GM18873 (cell line): ENCODE measurements around the gene TRIM43.
"Not testable (repeated sequence)": the region's sequence is repeated elsewhere in the genome, so short reads cannot be mapped to it uniquely, and the experiment has no call there.

Experiments used
- ATAC-seq: cut with Tn5 transposase; IDR thresholded peaks from one replicate; pipeline ENCODE4 v1.9.1; 2021; ENCODE audit warnings: mild to moderate bottlenecking, moderate library complexity, moderate number of reproducible peaks; ENCODE audit not compliant: unreplicated experiment, low FRiP score

TRIM43 gene

DNA sequence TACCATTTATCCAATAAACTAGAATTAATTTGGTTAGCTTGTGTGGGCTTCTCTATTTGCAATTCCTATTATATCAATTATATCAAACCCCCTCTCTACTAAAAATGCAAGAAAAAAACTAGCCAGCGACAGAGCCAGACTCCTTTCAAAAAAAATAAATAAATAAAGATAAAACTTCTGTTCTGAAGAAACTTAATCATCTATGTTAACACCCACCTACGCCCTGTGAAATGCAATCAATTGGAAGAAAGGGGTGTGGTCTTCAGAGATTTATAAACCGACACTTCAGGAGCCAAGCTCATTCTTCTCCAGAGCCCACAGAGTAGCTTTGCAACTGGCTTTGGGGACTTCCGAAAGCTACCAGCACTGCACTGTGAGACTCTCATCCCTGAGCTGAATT, at the start of gene TRIM43:
TSS of gene TRIM43 (plus strand) at position 301 of the 400 bp plus-strand sequence. CDS start 2,023 bp downstream, outside the sequence.
- ATAC-seq, result not testable (repeated sequence)

DNA sequence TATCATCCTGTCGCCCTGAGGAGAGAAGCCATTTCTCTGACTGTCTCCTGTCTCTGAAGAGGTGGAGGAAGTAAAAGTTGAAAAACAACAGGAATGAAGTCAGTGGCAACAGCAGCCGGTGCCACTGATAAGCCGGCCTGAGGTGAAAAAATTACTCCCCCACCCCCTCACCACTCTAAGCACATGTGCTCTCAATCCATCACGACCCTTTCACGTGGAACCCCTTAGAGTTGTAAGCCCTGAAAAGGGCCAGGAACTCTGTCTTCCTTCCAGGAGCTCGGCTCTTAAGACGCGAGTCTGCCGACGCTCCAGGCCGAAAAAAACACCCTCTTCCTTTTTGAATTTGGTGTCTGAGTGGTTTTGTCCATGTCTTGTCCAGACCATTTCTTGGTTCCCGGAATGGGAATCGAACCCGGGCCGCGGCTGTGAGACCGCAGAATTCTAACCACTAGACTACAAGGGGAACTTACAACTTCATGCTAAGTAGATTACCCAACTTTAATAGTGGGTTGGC, 40.7 kb upstream of the TRIM43 start:
- ATAC-seq, result no peak

DNA sequence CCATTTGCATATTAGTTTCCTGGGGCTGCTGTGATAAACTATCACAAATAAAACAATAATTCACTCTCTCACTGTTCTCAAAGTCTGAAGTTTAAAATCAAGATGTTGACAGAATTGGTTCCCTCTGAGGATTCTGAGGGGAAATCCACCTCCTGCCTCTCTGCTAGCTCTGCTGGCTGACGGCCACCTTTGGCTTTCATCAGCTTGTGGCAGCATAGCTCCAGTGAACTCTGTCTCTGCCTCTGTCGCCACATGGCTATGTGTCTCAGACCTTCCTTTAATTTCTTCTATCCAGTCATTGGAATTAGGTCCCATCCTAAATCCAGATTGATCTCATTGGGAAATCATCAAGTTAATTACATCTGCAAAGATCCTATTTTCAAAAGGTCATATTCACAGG, 38.9 kb upstream of the TRIM43 start:
- ATAC-seq, result no peak

DNA sequence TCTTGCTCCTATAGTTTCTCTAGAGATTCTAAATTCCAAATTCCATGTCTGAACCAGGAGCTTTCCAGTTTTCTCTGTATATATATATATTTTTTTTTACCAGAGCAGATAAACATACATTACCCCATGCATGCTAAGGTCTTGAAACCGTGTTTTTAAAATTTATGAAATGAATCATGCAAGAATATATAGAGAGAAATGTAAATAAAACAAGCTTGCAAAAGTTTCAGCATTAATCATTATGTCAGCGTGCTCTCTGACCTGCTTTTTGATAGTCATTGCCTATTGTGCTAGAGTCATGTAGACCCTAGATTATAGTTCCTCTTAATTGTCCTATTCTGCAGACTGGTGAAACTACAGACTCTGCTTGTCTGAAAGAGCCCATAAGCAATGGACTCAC, 22.6 kb upstream of the TRIM43 start:
- ATAC-seq, result no peak

DNA sequence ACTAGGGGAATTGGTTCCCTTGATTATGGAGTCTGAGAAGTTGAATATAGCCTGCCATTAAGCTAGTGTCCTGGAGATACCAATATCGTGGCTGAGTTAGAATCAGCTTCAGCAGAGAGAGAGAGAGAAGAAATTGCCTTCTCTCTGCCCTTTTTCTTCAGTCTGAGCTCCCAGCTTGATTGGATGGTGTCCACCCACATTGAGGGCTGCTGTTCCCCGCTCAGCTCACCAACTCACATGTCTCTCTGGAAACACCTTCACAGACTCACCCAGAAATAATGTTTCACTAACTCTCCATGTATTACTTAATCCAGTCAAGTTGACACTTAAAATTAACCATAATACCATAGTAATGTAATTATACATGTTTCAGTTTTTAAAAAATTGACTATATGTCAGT, 17.9 kb upstream of the TRIM43 start:
- no peak for ATAC-seq

DNA sequence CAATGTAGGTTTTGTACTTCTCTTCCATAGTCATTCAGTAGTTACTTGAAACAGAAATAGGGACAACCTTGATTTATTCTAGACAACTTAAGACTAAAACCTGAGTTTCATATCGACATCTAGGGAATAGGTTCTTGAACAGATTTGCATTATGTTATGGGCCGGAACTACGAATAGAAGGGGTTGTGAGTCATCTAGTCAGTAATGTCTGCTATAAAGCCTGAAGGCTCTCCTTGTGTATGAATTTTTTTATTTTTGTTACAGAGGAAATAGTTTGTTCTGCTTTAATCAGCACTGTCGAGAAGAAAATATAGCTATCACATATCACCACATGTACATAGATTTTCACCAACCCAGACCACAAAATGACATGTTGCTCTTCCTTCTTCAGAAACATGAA, 17.3 kb upstream of the TRIM43 start:
- no peak for ATAC-seq

DNA sequence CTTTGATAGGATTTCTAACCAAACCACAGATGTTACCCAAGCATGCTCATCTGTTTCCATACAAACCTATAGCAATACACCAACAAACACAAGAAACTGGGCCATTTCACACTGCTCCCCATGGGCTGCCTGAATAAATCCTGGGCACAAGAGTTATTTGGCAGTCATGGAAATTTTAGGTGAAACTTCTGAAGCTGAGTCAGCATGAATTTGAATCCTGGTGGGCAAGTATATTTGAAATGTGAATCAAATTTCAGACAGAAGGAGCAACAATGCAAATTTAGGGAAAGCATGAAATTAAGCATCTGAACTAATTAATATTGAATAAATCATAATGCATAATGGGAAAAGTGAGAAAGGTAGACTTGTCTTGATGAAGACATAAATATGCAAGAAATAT, 15.9 kb upstream of the TRIM43 start:
- ATAC-seq, result no peak

DNA sequence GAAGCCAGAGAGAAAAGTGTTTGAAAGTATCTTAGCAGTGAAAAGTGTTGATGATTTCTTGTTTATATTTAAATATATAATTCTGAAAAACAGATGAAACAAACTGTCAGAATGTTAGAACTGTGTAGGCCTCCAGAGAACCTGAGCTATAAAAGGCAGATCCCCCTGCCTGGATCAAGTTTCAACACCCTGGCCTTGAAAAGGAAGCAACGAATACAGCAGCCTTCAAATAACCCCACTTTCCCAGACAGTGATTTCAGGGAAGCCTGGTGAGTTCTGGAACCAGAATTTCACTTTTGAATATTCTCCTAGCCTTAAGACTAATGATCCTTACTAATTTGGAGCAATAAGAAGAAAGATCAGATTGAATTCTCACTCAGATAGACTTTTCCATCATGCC, 13.3 kb upstream of the TRIM43 start:
- ATAC-seq, result no peak

DNA sequence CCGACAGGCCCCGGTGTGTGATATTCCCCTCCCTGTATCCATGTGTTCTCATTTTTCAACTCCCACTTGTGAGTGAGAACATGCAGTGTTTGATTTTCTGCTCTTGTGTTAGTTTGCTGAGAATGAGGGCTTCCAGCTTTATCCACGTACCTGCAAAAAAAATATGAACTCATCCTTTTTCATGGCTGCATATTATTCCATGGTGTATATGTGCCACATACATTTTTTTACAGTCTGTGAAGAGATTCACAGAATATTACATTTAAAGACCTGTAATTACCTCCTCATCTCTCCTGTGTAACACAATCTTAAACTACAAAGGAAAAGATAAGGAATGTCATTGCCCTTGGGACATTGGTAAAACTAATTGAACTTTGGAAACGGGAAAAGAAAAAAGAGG, 8.3 kb upstream of the TRIM43 start:
- ATAC-seq, result not testable (repeated sequence)

DNA sequence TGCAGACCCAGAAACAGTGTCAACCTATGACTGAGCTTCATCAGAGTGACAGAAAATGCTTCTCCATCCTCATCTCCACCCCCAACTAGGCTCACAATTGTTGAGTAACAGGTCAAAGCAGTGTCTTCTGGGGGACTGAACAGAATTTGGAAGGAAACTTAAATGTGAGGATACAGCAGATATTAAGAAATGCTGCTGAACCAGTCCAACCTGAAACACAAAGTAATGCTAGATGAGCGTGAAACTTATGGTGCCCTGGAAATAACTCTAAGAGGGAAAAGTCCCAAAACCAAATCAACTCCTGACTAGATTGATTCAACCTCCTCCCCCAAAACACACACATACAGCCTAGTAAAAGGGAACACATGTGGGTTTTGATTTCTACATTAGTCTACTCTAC, 7.5 kb upstream of the TRIM43 start:
- ATAC-seq, result not testable (repeated sequence)

DNA sequence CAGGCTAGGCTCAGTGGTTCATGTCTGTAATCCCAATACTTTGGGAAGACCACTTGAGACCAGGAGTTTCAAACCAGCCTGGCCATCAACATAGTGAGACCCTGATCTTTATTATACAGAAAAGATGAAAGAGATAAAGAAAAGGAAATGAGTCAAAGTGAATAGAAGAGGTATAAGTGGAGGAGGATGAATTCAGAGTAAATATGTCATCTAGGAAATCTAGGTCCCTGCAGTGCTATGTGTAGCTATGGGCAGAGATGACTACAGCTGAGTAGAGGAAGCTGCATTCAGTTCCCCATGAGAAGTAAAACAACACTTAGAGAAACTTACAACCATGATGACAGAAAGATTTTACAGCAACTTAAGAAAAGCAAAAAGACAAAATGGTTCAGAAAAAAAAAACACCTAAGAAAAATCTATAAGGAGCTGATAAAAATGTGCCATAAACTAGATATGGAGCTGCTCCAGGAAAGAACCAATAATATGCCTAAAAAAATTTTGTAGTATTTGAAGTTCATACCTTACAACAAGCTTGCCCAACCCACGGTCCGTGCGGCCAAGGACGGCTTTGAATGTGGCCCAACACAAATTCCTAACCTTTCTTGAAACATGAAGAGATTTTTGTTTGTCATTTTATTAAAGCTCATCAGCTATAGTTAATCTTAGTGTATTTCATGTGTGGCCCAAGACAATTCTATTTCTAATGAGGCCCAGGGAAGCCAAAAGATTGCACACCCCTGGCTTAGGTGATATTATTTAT, 1.8 kb upstream of the TRIM43 start:
- ATAC-seq, result not testable (repeated sequence)

DNA sequence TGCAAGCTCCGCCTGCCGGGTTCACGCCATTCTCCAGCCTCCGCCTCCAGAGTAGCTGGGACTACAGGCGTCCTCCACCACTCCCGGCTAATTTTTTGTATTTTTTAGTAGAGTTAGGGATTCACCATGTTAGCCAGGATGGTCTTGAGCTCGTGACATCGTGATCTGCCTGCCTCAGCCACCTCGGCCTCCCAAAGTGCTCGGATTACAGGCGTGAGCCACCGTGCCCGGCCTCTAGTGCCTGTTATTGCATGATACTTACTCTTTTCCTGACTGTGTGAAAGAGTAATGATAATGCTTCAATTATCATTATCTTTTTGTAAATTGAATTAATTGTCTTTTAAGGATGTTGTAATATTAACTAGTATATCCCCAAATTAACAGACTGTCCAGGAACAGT, 1.2 kb downstream of the TRIM43 start:
- not testable (repeated sequence) for ATAC-seq

DNA sequence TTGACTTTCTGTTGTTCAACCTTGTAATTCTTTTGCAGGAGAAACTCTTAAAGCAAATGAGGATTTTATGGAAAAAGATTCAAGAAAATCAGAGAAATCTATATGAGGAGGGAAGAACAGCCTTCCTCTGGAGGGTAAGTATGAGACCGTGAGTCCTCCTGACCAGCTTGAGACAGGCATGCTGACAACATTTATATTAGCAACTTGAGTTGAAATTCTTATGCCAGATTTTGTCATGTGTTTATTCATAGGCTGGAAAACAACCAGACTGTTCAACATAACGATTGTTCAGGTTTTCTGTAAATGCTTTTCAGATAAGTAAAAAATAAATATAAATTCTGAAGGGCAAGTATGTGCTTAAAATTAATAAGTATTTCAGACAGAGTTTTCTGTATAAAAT, 3.2 kb downstream of the TRIM43 start:
- ATAC-seq, result not testable (repeated sequence)

DNA sequence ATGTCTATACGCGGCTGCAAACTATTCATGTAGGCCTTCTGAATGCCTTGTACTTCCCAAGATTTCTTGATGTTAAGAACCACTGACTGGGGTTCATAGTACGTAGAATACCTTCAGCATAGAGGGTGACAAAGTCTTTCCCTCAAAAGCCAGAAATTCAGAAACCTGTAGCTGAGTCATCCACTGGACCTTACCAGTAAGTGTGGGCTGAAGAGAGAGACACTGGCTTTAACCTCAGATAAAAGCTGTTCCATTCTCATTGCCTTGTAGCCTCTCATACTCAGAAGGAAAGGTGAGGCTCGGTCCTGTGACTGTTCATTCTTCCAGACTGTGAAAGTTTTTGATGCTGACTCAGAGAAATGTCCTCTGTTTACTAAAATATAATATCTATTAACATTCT, 9.5 kb downstream of the TRIM43 start:
- not testable (repeated sequence) for ATAC-seq

DNA sequence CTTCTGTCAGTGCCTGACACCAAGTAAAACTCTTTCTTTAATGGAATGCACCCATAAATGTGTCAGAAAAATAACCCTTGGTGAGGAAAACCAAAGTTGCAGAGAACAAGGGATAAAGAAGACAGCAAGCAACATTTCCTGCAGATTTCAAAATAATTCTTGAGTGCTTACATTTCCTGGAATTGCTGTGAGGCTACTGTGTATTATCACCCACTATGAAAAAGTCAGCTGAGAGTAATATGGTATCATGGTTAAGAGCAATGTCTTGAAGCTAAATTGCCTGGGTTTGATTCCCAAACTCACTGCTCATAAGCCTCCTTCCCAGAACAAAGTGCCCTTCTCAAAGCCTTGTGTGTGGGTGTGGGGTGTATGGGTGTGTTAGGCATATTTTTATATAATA, 10.3 kb downstream of the TRIM43 start:
- not testable (repeated sequence) for ATAC-seq

DNA sequence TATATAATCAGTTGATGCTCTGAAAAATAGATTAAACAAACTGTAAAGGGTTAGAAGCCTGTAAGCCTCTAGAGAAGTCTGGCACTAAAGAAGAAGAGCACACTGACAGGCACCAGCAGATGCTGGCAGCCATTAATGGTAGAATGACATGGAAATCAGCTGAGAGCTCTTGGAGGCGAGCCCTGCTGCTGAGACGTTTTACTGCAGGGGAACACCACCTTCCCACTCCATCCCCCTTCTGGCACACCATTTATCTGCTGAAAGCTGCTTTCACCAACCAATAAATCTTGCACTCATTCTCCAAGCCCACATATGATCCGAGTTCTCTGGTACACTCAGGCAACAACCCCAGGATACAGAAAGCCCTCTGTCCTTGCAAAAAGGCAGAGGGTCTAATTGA, 16.6 kb downstream of the TRIM43 start:
- not testable (repeated sequence) for ATAC-seq

DNA sequence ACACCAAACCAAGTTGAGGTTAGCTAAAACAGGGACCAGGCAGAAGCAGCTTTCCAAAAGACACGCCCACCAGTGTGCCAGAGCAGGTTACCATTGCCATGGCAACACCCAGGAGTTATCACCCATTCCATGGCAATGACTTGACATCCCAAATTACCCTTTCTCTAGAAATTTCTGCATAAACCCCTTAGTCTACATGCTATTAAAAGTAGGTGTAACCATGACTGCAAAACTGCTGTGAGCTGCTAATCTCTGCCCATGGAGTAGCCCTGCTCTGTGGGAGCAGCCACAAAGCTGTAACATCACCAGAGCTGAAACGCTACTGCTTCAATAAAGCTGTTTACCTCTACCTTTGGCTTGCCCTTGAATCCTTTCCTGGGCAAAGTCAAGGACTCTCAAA, 18.0 kb downstream of the TRIM43 start:
- ATAC-seq, result not testable (repeated sequence)

DNA sequence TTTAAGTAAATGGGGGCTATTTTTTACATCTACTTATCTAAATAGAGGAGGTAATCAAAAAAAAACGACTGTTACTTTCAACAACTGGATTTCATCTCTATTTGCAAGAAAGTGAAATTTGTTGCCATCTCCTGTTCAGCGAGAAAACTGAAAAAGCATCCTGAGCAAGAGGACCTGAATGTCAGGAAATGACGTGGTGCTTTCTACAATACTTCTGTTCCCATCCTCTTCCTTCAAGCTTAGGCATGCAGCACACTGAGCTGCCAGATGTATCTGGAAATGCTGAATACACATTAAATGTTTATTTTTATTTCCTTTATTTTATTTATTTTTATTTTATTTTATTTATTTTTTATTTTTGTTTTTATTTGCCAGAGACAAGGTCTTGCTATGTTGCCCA, 21.2 kb downstream of the TRIM43 start:
- ATAC-seq, result not testable (repeated sequence)

DNA sequence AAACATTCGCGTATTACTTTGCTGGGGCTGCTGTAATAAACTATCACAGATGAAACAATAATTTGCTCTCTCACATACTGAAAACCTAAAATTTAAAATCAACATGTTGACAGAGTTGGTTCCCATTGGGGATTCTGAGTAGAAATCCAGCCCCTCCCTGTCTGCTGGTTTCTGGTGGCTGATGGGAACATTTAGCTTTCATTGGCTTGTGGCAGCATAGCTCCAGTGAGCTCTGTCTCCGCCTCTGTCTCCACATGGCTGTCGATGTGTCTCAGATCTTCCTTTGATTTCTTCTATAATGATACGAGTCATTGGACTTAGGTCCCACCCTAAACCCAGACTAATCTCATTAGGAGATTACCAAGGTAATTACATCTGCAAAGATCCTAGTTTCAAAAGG, 30.9 kb downstream of the TRIM43 start:
- ATAC-seq, result not testable (repeated sequence)

DNA sequence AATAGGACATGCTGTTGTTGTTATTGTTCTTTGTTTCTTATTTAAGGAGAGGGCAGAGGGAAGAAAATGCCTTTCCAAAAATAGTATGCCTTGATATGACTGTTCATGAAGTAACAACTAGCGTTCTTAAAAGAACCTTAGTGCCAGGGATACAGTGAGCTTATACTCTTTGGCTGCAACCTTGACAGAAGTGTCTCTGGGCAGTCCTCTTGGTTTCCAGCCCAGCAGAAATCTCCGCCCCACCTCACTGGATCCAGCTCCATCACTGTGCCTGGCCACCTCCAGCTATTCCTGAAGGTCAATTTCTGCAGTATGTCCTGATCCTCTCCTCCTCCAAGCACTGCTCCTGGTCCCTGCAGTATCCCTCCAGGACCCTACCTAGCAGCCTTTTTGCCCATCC, 39.2 kb downstream of the TRIM43 start:
- ATAC-seq, result not testable (repeated sequence)

DNA sequence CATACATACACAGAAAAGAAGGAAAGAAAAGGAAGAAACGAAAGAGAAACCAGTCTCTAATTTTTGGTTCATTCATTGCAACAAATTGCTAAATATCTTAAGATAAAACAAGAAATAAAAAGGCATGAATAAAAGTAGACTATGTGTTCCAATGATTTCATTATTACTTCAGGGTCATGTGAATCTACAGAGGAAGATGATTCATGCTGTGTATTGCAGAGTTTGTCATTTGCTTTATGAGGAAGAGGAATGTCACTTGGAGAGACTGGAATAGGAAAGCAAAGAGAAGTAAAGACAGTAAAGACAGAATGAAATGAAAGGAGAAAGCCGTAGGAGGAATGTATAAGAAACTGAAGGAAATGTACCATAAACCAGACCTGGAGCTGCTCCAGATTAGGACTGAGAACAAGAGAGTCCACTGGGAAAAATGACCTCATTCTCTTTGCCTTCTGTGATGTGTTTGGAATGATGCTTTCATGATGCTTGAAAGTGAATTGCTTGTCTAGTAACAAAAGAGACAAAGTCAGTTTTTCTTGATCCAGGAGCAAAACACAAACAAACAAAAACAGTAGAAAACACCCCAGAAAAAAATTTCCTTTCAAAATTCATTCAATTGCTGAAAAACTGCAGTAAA, 41.9 kb downstream of the TRIM43 start:
- ATAC-seq, result not testable (repeated sequence)
